Testis (tissue), 3 donors: Measurements from ENCODE around the gene HSF2BP. TPM values are rescaled to one million over a fixed set of nuclear protein-coding genes. Genes with fewer than 3 reads are reported as not detected.

Experiments
- DNase-seq: peaks from one replicate; pipeline ENCODE4 v3.0.0-alpha.2; 2019
- H3K27ac ChIP-seq, 2 donors: fragments of 200-600 bp; sonication (generic); one replicate each; pipeline ENCODE4 v1.5.1; 2019
- H3K27me3 ChIP-seq: fragments of 200-600 bp; sonication (generic); one replicate; pipeline ENCODE4 v1.5.1; 2019
- H3K36me3 ChIP-seq: fragments of 200-600 bp; sonication (generic); one replicate; pipeline ENCODE4 v1.5.1; 2017; ENCODE audit warnings: low read depth; ENCODE audit errors: missing control alignments
- H3K4me1 ChIP-seq: fragments of 200-600 bp; sonication (generic); one replicate; pipeline ENCODE4 v1.5.1; 2019
- H3K4me3 ChIP-seq, 2 donors: fragments of 200-600 bp; sonication (generic); one replicate each; pipeline ENCODE4 v1.5.1; 2017 to 2019
- H3K9me3 ChIP-seq: fragments of 200-600 bp; sonication (generic); one replicate; pipeline ENCODE4 v1.5.1; 2017
- CTCF ChIP-seq, 3 experiments: fragments of 450-650 bp in 2 of 3; fragments of 200-600 bp in 1 of 3; sonication (generic) in 1 of 3; IDR thresholded peaks; one replicate each; pipeline ENCODE4 v1.5.1; 2016 to 2019; ENCODE audit warnings: antibody characterized with exemption in 3 of 3, mild to moderate bottlenecking in 2 of 3, moderate library complexity in 1 of 3
- POLR2A ChIP-seq: fragments of 450-650 bp; IDR thresholded peaks from one replicate; pipeline ENCODE4 v1.6.1; 2017; ENCODE audit warnings: antibody characterized with exemption, mild to moderate bottlenecking, moderate library complexity
- WGBS, 2 donors: methylation state at CpG; one replicate each; pipeline ENCODE4 v1.1.5; 2018; 5-methylcytosine and 5-hydroxymethylcytosine counted together
- intact Hi-C: fragments of 100-400 bp; cut with DNase I; formaldehyde crosslinking; loops from one replicate; pipeline ENCODE4 v1.15.1; 2023; ENCODE audit warnings: low total_unique reads
- polyA plus RNA-seq: library from polyadenylated mRNA; stranded (reverse); fragments of 350-450 nt; fragmentation: Illumina TruSeq; extraction: RNeasy Lipid Tissue Mini Kit (QIAGEN cat#74804); gene quantifications from one replicate; pipeline ENCODE4 v1.2.3, GENCODE V29; 2014; ENCODE audit warnings: low read depth, low replicate concordance; ENCODE audit not compliant: insufficient read depth
- total RNA-seq, 2 donors: library from RNA; depleted of rRNA; stranded (reverse); fragments of >200 nt; gene quantifications; one replicate each; pipeline ENCODE4 v1.2.3, GENCODE V29; 2016

HSF2BP gene
- total and polyA plus RNA-seq, 3 donors from 2014 or later: 28.3 to 46.5 (median 36.3) TPM

- no peaks in the 10 kb centered on the region for H3K27me3 ChIP-seq
- no peak for TF ChIP-seq CTCF (IDR thresholded peaks at IDR 0.05)
- no peak for TF ChIP-seq POLR2A
- H3K4me1 ChIP-seq: peaks cover 18% of the 10 kb centered on the region
- H3K9me3 ChIP-seq: no peaks in the 10 kb centered on the region
- 92 to 98% methylated on average over 2 of the region's 2 CpGs for WGBS, 2 donors
- H3K4me3 ChIP-seq: no peak overlapping the region
- intact Hi-C loops: no loop called here
- no peaks in the 10 kb centered on the region for H3K36me3 ChIP-seq
- H3K27ac ChIP-seq: no peak overlapping the region
- DNase-seq: no peak
These were observed 69.1 kb downstream of the HSF2BP start for GRCh38 chr21:43590194-43590593.

GRCh38 chr21:43588957-43589356 is 70.3 kb downstream of the HSF2BP start:
- WGBS, 2 donors: 52 to 84% methylated on average over 1 of the region's 1 CpG
- Histone ChIP-seq H3K4me1 (peaks cover 18% of the 10 kb centered on the region), H3K36me3 (no peaks in the 10 kb centered on the region), H3K9me3 (no peaks in the 10 kb centered on the region), H3K27ac (no peak overlapping the region), H3K27me3 (no peaks in the 10 kb centered on the region), H3K4me3 (no peak overlapping the region)
- TF ChIP-seq POLR2A: no peak
- no peak for TF ChIP-seq CTCF (IDR thresholded peaks at IDR 0.05)
- no peak for DNase-seq
- intact Hi-C loops: no loop called here

GRCh38 chr21:43585924-43586413 is 73.3 kb downstream of the HSF2BP start:
- Histone ChIP-seq H3K4me3 (no peak overlapping the region), H3K27ac (peak overlapping the region; percentile 12 to 84), H3K36me3 (no peaks in the 10 kb centered on the region), H3K4me1 (peaks cover 18% of the 10 kb centered on the region), H3K9me3 (no peaks in the 10 kb centered on the region), H3K27me3 (no peaks in the 10 kb centered on the region)
- intact Hi-C loops: no loop called here
- peak; percentile 83 for DNase-seq
- WGBS, 2 donors: 25 to 30% methylated on average over 9 of the region's 9 CpGs
- TF ChIP-seq CTCF (IDR thresholded peaks at IDR 0.05) (no peak), POLR2A (no peak)

- 82 to 85% methylated on average over 4 of the region's 4 CpGs for WGBS, 2 donors
- H3K27ac ChIP-seq: peak overlapping the region; percentile 12 to 84
These were observed 73.8 kb downstream of the HSF2BP start for GRCh38 chr21:43585514-43585913.

More at GRCh38 chr21:43585514-43585913, 73.8 kb downstream of the HSF2BP start:
- Histone ChIP-seq H3K9me3 (no peaks in the 10 kb centered on the region), H3K27me3 (no peaks in the 10 kb centered on the region), H3K36me3 (no peaks in the 10 kb centered on the region), H3K4me3 (no peak overlapping the region), H3K4me1 (peaks cover 18% of the 10 kb centered on the region)
- DNase-seq: no peak
- intact Hi-C loops: no loop called here
- TF ChIP-seq CTCF (IDR thresholded peaks at IDR 0.05) (no peak), POLR2A (no peak)
